ENCODE results near the gene LIN52.

DNA sequence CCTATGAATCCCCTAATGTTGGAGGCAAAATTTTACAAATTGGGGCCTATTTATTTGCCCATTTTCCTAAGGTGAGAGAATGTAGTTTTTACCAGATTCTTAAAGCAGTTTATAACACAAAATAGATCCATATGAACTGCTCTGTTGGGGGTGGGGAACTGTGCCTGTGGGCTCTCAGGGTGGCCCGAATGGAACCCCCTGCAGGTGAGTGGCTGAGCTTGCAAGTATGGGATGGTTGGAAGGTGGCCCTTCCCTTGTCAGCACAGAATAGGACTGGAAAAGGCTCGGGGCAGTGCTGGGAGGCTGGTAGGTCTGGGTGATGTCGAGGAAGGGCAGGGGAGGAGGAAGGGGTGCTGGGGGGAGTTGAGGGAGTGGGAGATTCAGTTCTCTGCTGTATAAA lies 159.4 kb downstream of the LIN52 start:
- TF ChIP-seq SIN3A (IDR thresholded peaks at IDR 0.05; ENCODE audit: borderline replicate concordance, insufficient read depth, low read length): no peak
- TF ChIP-seq POLR2AphosphoS5 (IDR thresholded peaks at IDR 0.05; ENCODE audit: low read depth, low read length): no peak
- no peak for TF ChIP-seq TAF1 (IDR thresholded peaks at IDR 0.05; ENCODE audit: borderline replicate concordance, insufficient read depth, low read length)
- TF ChIP-seq, protein P1, sequence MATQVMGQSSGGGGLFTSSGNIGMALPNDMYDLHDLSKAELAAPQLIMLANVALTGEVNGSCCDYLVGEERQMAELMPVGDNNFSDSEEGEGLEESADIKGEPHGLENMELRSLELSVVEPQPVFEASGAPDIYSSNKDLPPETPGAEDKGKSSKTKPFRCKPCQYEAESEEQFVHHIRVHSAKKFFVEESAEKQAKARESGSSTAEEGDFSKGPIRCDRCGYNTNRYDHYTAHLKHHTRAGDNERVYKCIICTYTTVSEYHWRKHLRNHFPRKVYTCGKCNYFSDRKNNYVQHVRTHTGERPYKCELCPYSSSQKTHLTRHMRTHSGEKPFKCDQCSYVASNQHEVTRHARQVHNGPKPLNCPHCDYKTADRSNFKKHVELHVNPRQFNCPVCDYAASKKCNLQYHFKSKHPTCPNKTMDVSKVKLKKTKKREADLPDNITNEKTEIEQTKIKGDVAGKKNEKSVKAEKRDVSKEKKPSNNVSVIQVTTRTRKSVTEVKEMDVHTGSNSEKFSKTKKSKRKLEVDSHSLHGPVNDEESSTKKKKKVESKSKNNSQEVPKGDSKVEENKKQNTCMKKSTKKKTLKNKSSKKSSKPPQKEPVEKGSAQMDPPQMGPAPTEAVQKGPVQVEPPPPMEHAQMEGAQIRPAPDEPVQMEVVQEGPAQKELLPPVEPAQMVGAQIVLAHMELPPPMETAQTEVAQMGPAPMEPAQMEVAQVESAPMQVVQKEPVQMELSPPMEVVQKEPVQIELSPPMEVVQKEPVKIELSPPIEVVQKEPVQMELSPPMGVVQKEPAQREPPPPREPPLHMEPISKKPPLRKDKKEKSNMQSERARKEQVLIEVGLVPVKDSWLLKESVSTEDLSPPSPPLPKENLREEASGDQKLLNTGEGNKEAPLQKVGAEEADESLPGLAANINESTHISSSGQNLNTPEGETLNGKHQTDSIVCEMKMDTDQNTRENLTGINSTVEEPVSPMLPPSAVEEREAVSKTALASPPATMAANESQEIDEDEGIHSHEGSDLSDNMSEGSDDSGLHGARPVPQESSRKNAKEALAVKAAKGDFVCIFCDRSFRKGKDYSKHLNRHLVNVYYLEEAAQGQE (IDR thresholded peaks at IDR 0.05; ENCODE audit: insufficient read depth in 1 of 2, low read depth in 2 of 2, low read length in 2 of 2): no peak
- TF ChIP-seq FOXP2 (optimal IDR thresholded peaks at IDR 0.05; ENCODE audit: borderline replicate concordance, extremely low read depth, extremely low read length, insufficient read depth): no peak
